HEK293 (cell line): Measurements from ENCODE around the gene PKM.

Source experiments
- BCL11A ChIP-seq: fragments of 450-650 bp; formaldehyde crosslinking; IDR thresholded peaks from 2 replicates; pipeline ENCODE4 v1.5.1; 2016; ENCODE audit warnings: low read depth, missing biosample characterization, missing genetic modification characterization
- ELK4 ChIP-seq: IDR thresholded peaks from 2 replicates; pipeline ENCODE4 v1.6.1; 2011; ENCODE audit warnings: mild to moderate bottlenecking, low read depth, low read length, borderline replicate concordance
- GLIS1 ChIP-seq: fragments of 450-650 bp; formaldehyde crosslinking; IDR thresholded peaks from 2 replicates; pipeline ENCODE4 v1.5.1; 2016; ENCODE audit warnings: missing biosample characterization, missing genetic modification characterization
- HOXD13 ChIP-seq: sonication (generic); formaldehyde crosslinking; IDR thresholded peaks from 2 replicates; pipeline ENCODE4 v1.8.0; 2022; ENCODE audit warnings: missing genetic modification reagents, borderline replicate concordance
- IKZF3 ChIP-seq: fragments of 450-650 bp; IDR thresholded peaks from 2 replicates; pipeline ENCODE4 v1.5.0; 2018; ENCODE audit warnings: missing biosample characterization, mild to moderate bottlenecking, missing genetic modification characterization, moderate library complexity
- MEIS1 ChIP-seq: sonication (generic); formaldehyde crosslinking; IDR thresholded peaks from 2 replicates; pipeline ENCODE4 v1.8.1; 2022; ENCODE audit warnings: missing genetic modification reagents, mild to moderate bottlenecking, borderline replicate concordance
- PRDM10 ChIP-seq: fragments of 450-650 bp; formaldehyde crosslinking; IDR thresholded peaks from 2 replicates; pipeline ENCODE4 v1.5.1; 2016; ENCODE audit warnings: missing biosample characterization, missing genetic modification characterization
- RBAK ChIP-seq: fragments of 450-650 bp; formaldehyde crosslinking; IDR thresholded peaks from 2 replicates; pipeline ENCODE4 v1.5.1; 2016; ENCODE audit warnings: missing biosample characterization, missing genetic modification characterization
- SP3 ChIP-seq: fragments of 450-650 bp; formaldehyde crosslinking; IDR thresholded peaks from 2 replicates; pipeline ENCODE4 v1.5.1; 2016; ENCODE audit warnings: missing biosample characterization, missing genetic modification characterization
- ZBTB1 ChIP-seq: fragments of 450-650 bp; formaldehyde crosslinking; IDR thresholded peaks from 2 replicates; pipeline ENCODE4 v1.5.1; 2016; ENCODE audit warnings: missing biosample characterization, missing genetic modification characterization
- ZBTB26 ChIP-seq: fragments of 450-650 bp; formaldehyde crosslinking; optimal IDR thresholded peaks from 2 replicates; pipeline ENCODE3; 2016; ENCODE audit warnings: missing biosample characterization, mild to moderate bottlenecking, missing genetic modification characterization
- ZBTB44 ChIP-seq: fragments of 450-650 bp; IDR thresholded peaks from 2 replicates; pipeline ENCODE4 v1.5.1; 2018; ENCODE audit warnings: missing biosample characterization, mild to moderate bottlenecking, missing genetic modification characterization
- ZBTB49 ChIP-seq: fragments of 450-650 bp; formaldehyde crosslinking; IDR thresholded peaks from 2 replicates; pipeline ENCODE4 v1.5.1; 2016; ENCODE audit warnings: missing biosample characterization, missing genetic modification characterization, low read depth
- ZFP69B ChIP-seq: fragments of 450-650 bp; formaldehyde crosslinking; IDR thresholded peaks from 2 replicates; pipeline ENCODE4 v1.5.1; 2016; ENCODE audit warnings: missing biosample characterization, missing genetic modification characterization
- ZNF114 ChIP-seq: fragments of 450-650 bp; formaldehyde crosslinking; IDR thresholded peaks from 2 replicates; pipeline ENCODE4 v1.5.0; 2017; ENCODE audit warnings: missing biosample characterization, missing genetic modification characterization
- ZNF169 ChIP-seq: fragments of 450-650 bp; formaldehyde crosslinking; IDR thresholded peaks from 2 replicates; pipeline ENCODE4 v1.5.1; 2016; ENCODE audit warnings: missing biosample characterization, missing genetic modification characterization
- ZNF2 ChIP-seq: fragments of 450-650 bp; formaldehyde crosslinking; IDR thresholded peaks from 2 replicates; pipeline ENCODE4 v1.5.1; 2016; ENCODE audit warnings: missing biosample characterization, missing genetic modification characterization
- ZNF24 ChIP-seq: fragments of 450-650 bp; formaldehyde crosslinking; IDR thresholded peaks from 2 replicates; pipeline ENCODE4 v1.5.1; 2016; ENCODE audit warnings: missing biosample characterization, missing genetic modification characterization
- ZNF335 ChIP-seq: fragments of 450-650 bp; formaldehyde crosslinking; conservative IDR thresholded peaks from 2 replicates; pipeline ENCODE4 v1.5.1; 2016; ENCODE audit warnings: missing biosample characterization, missing genetic modification characterization
- ZNF398 ChIP-seq: fragments of 450-650 bp; formaldehyde crosslinking; IDR thresholded peaks from 2 replicates; pipeline ENCODE4 v1.5.1; 2017; ENCODE audit warnings: missing biosample characterization, missing genetic modification characterization
- ZNF404 ChIP-seq: fragments of 450-650 bp; formaldehyde crosslinking; IDR thresholded peaks from 2 replicates; pipeline ENCODE4 v1.5.1; 2017; ENCODE audit warnings: missing biosample characterization, missing genetic modification characterization
- ZNF501 ChIP-seq: fragments of 450-650 bp; formaldehyde crosslinking; IDR thresholded peaks from 2 replicates; pipeline ENCODE4 v1.5.1; 2016; ENCODE audit warnings: missing biosample characterization, missing genetic modification characterization
- ZNF585B ChIP-seq: fragments of 450-650 bp; formaldehyde crosslinking; IDR thresholded peaks from 2 replicates; pipeline ENCODE4 v1.5.1; 2016; ENCODE audit warnings: missing biosample characterization, missing genetic modification characterization
- ZNF596 ChIP-seq: fragments of 450-650 bp; IDR thresholded peaks from 2 replicates; pipeline ENCODE4 v1.5.0; 2018; ENCODE audit warnings: missing biosample characterization, mild to moderate bottlenecking, missing genetic modification characterization, moderate library complexity
- ZNF785 ChIP-seq: fragments of 450-650 bp; formaldehyde crosslinking; IDR thresholded peaks from 2 replicates; pipeline ENCODE4 v1.5.1; 2016; ENCODE audit warnings: missing biosample characterization, missing genetic modification characterization
- TF ChIP-seq, protein P1 (sequence below): fragments of 450-650 bp; formaldehyde crosslinking; IDR thresholded peaks from 2 replicates; pipeline ENCODE4 v1.5.1; 2017; ENCODE audit warnings: missing biosample characterization, missing genetic modification characterization

Gene PKM

GRCh38 chr15:72272213-72272996 lies 41.4 kb upstream of the PKM start, which contains the start of gene PARP6 (continued):
- TF ChIP-seq SP3 (tag by site-specific recombination): peak; percentile 91
- TF ChIP-seq, protein P1, sequence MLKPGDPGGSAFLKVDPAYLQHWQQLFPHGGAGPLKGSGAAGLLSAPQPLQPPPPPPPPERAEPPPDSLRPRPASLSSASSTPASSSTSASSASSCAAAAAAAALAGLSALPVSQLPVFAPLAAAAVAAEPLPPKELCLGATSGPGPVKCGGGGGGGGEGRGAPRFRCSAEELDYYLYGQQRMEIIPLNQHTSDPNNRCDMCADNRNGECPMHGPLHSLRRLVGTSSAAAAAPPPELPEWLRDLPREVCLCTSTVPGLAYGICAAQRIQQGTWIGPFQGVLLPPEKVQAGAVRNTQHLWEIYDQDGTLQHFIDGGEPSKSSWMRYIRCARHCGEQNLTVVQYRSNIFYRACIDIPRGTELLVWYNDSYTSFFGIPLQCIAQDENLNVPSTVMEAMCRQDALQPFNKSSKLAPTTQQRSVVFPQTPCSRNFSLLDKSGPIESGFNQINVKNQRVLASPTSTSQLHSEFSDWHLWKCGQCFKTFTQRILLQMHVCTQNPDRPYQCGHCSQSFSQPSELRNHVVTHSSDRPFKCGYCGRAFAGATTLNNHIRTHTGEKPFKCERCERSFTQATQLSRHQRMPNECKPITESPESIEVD (tag by site-specific recombination): no peak
- peak; percentile 78 for TF ChIP-seq ZNF2 (tag by site-specific recombination)
- TF ChIP-seq HOXD13 (CRISPR knock-in tag): no peak
- TF ChIP-seq IKZF3: peak; percentile 64
- no peak for TF ChIP-seq RBAK
- TF ChIP-seq BCL11A: no peak
- peak; percentile 94 for TF ChIP-seq ZNF398 (tag by site-specific recombination)
- TF ChIP-seq MEIS1 (CRISPR knock-in tag): no peak
- TF ChIP-seq ZNF404: no peak
- TF ChIP-seq ZNF596 (tag by site-specific recombination): no peak
- TF ChIP-seq ZNF501: peak; percentile 69; the same call in 1 of the 2 replicates
- TF ChIP-seq ZBTB44 (tag by site-specific recombination): peak; percentile 43; the same call in 1 of the 2 replicates
- peak; percentile 93 for TF ChIP-seq ZNF24 (tag by site-specific recombination)
- TF ChIP-seq PRDM10: peak; percentile 86
- no peak for TF ChIP-seq ZBTB1 (tag by site-specific recombination)
- TF ChIP-seq ZNF169 (tag by site-specific recombination): no peak
- no peak for TF ChIP-seq ZNF114 (tag by site-specific recombination)
- TF ChIP-seq ZBTB49 (tag by site-specific recombination): no peak
- TF ChIP-seq ZFP69B (tag by site-specific recombination): peak; percentile 69
- TF ChIP-seq ZNF335 (tag by site-specific recombination): peak; percentile 81
- TF ChIP-seq ZNF585B (tag by site-specific recombination): no peak
- TF ChIP-seq ZBTB26 (tag by site-specific recombination): peak; percentile 98
- peak; percentile 82 for TF ChIP-seq GLIS1 (tag by site-specific recombination)
- no peak for TF ChIP-seq ELK4
- no peak for TF ChIP-seq ZNF785 (tag by site-specific recombination)
